ENCODE data around the gene PCDHB6.
"Not testable (repeated sequence)": the region's sequence is repeated elsewhere in the genome, so short reads cannot be mapped to it uniquely, and the experiment has no call there.

The PCDHB6 gene

DNA sequence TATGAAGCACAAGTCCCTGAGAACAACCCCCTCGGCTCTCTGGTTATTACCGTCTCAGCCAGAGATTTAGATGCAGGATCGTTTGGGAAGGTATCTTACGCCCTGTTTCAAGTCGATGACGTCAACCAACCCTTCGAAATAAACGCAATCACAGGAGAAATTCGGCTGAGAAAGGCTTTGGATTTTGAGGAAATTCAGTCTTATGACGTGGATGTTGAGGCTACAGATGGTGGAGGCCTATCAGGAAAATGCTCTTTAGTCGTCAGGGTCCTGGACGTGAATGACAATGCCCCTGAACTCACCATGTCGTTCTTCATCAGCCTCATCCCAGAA lies 1.1 kb downstream of the PCDHB6 start:
- H3K4me3 ChIP-seq (ENCODE audit: low read depth, low read length) = no peak overlapping the region
- no peak for DNase-seq (ENCODE audit: low read depth)
- TF ChIP-seq, protein P1, sequence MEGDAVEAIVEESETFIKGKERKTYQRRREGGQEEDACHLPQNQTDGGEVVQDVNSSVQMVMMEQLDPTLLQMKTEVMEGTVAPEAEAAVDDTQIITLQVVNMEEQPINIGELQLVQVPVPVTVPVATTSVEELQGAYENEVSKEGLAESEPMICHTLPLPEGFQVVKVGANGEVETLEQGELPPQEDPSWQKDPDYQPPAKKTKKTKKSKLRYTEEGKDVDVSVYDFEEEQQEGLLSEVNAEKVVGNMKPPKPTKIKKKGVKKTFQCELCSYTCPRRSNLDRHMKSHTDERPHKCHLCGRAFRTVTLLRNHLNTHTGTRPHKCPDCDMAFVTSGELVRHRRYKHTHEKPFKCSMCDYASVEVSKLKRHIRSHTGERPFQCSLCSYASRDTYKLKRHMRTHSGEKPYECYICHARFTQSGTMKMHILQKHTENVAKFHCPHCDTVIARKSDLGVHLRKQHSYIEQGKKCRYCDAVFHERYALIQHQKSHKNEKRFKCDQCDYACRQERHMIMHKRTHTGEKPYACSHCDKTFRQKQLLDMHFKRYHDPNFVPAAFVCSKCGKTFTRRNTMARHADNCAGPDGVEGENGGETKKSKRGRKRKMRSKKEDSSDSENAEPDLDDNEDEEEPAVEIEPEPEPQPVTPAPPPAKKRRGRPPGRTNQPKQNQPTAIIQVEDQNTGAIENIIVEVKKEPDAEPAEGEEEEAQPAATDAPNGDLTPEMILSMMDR (IDR thresholded peaks at IDR 0.05; ENCODE audit: insufficient read depth, low read depth, low read length, missing control alignments) = no peak

DNA sequence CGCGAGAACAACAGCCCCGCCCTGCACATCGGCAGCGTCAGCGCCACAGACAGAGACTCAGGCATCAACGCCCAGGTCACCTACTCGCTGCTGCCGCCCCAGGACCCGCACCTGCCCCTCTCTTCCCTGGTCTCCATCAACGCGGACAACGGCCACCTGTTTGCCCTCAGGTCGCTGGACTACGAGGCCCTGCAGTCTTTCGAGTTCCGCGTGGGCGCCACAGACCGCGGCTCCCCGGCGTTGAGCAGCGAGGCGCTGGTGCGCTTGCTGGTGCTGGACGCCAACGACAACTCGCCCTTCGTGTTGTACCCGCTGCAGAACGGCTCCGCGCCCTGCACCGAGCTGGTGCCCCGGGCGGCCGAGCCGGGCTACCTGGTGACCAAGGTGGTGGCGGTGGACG lies 1.8 kb downstream of the PCDHB6 start:
- not testable (repeated sequence) for DNase-seq (ENCODE audit: low read depth); H3K4me3 ChIP-seq (ENCODE audit: low read depth, low read length)

DNA sequence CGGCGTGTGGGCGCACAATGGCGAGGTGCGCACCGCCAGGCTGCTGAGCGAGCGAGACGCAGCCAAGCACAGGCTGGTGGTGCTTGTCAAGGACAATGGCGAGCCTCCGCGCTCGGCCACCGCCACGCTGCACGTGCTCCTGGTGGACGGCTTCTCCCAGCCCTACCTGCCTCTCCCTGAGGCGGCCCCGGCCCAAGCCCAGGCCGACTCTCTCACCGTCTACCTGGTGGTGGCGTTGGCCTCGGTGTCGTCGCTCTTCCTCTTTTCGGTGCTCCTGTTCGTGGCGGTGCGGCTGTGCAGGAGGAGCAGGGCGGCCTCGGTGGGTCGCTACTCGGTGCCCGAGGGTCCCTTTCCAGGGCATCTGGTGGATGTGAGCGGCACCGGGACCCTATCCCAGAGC lies 2.2 kb downstream of the PCDHB6 start:
- not testable (repeated sequence) for H3K4me3 ChIP-seq (ENCODE audit: low read depth, low read length); DNase-seq (ENCODE audit: low read depth)

DNA sequence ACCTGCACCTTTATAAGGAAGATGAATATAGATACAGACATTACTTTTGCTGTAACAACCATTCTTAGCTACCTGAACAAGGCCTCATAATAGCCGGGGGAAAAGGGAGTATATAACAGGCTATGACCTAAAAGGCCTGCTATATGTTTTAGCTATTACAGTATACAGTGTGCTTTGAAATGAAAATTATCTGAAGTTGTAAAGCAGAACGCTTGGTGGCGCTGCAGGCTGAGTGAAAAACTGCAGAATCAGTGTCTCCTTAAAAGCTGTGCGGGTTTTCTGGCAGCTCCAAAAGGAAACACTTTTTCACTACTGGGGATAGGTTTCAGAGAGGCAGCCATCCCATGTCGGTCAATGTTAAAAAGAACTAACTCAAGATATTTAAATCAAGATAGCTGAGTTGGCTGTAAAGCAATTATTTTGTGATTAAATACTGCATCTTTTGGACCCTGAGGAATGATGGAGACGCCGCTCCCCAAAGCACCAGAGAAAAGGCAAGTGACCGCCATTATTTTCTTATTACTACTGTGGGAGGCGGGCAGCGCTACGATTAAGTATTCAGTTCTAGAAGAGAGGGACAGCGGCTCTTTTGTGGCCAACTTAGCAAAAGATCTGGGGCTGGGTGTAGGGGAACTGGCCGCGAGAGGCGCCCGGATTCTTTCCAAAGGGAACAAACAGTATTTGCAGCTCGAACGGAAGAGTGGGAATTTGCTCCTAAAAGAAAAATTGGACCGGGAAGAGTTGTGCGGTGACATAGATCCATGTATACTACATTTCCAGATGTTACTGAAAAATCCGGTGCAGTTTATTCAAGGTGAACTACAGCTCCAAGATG lies 5.9 kb downstream of the PCDHB6 start:
- no peak for DNase-seq (ENCODE audit: low read depth)
- no peak overlapping the region for H3K4me3 ChIP-seq (ENCODE audit: low read depth, low read length)
- TF ChIP-seq, protein P1 (IDR thresholded peaks at IDR 0.05; ENCODE audit: insufficient read depth, low read depth, low read length, missing control alignments) = no peak

DNA sequence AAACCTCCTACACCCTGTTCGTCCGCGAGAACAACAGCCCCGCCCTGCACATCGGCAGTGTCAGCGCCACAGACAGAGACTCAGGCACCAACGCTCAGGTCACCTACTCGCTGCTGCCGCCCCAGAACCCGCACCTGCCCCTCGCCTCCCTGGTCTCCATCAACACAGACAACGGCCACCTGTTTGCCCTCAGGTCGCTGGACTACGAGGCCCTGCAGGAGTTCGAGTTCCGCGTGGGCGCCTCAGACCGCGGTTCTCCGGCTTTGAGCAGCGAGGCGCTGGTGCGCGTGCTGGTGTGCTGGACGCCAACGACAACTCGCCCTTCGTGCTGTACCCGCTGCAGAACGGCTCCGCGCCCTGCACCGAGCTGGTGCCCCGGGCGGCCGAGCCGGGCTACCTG lies 7.5 kb downstream of the PCDHB6 start:
- not testable (repeated sequence) for DNase-seq (ENCODE audit: low read depth); H3K4me3 ChIP-seq (ENCODE audit: low read depth, low read length)

DNA sequence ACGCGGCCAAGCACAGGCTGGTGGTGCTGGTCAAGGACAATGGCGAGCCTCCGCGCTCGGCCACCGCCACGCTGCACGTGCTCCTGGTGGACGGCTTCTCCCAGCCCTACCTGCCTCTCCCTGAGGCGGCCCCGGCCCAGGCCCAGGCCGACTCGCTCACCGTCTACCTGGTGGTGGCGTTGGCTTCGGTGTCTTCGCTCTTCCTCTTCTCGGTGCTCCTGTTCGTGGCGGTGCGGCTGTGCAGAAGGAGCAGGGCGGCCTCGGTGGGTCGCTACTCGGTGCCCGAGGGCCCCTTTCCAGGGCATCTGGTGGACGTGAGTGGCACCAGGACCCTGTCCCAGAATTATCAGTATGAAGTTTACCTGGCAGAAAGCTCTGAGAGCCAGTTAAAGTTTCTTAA lies 8.0 kb downstream of the PCDHB6 start:
- not testable (repeated sequence) for DNase-seq (ENCODE audit: low read depth); H3K4me3 ChIP-seq (ENCODE audit: low read depth, low read length)

DNA sequence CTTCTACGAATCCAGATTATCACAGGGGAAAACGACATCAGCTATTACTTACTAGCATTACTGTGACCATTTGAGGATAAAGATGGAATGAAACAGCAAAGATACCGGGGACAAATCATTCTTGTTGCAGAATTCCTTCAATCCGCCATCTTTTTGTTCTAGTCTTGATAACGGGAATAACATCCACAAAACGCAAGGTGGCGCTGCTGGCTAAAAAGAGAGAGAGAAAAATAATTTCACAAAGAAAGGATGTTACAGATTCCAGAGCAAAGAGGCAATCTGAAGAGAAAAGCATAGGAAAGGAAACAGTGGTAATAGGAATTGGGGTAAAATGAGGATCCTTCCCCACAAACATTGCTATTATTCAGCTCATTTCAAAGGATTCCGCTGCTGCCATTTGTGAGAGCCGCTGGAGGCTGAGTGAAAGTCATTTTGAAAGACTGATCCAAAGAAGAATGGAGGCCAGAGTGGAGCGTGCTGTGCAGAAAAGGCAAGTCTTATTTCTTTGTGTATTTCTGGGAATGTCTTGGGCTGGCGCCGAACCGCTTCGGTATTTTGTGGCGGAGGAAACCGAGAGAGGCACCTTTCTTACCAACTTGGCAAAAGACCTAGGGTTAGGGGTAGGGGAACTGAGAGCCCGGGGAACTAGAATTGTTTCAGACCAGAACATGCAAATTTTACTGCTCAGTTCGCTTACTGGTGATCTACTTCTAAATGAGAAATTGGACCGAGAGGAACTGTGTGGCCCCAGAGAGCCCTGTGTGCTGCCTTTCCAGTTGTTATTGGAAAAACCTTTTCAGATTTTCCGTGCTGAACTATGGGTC lies 22.7 kb downstream of the PCDHB6 start, which contains the start of gene PCDHB7:
PCDHB7 (plus strand) TSS at position 264 of the 824 bp plus-strand sequence; CDS start at position 456, 192 bp downstream.
- H3K4me3 ChIP-seq (ENCODE audit: low read depth, low read length) = no peak within 1 kb of the TSS
- TF ChIP-seq, protein P1 (IDR thresholded peaks at IDR 0.05; ENCODE audit: insufficient read depth, low read depth, low read length, missing control alignments) = peak; percentile 9
- DNase-seq (ENCODE audit: low read depth) = no peak

DNA sequence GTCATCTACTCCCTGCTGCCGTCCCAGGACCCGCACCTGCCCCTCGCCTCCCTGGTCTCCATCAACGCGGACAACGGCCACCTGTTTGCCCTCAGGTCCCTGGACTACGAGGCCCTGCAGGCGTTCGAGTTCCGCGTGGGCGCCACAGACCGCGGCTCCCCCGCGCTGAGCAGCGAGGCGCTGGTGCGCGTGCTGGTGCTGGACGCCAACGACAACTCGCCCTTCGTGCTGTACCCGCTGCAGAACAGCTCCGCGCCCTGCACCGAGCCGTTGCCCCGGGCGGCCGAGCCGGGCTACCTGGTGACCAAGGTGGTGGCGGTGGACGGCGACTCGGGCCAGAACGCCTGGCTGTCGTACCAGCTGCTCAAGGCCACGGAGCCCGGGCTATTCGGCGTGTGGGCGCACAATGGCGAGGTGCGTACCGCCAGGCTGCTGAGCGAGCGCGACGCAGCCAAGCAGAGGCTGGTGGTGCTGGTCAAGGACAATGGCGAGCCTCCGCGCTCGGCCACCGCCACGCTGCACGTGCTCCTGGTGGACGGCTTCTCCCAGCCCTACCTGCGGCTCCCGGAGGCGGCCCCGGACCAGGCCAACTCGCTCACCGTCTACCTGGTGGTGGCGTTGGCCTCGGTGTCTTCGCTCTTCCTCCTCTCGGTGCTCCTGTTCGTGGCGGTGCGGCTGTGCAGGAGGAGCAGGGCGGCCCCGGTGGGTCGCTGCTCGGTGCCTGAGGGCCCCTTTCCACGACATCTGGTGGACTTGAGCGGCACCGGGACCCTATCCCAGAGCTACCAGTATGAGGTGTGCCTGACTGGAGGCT lies 24.6 kb downstream of the PCDHB6 start:
- DNase-seq (ENCODE audit: low read depth); H3K4me3 ChIP-seq (ENCODE audit: low read depth, low read length): not testable (repeated sequence)

DNA sequence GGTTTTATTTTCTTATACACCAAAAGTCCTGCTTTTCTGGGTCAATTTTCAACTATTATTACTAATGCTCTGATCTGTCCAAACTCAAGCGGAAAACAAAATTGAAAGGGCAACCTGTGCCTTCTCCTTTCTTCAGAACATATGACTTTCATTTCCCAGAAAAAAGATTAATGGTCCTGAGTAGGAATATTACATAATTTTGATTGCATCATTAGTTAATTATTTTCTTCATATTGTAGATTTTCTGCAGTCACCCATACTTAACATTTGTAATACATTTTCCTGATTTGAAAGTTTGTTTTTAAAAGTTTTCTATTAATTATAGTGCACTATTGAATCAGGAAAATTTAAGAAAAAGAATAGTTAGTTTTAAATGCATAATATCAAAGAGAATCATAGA lies 26.1 kb downstream of the PCDHB6 start:
- no peak overlapping the region for H3K4me3 ChIP-seq (ENCODE audit: low read depth, low read length)
- TF ChIP-seq, protein P1 (IDR thresholded peaks at IDR 0.05; ENCODE audit: insufficient read depth, low read depth, low read length, missing control alignments) = no peak
- DNase-seq (ENCODE audit: low read depth) = no peak

DNA sequence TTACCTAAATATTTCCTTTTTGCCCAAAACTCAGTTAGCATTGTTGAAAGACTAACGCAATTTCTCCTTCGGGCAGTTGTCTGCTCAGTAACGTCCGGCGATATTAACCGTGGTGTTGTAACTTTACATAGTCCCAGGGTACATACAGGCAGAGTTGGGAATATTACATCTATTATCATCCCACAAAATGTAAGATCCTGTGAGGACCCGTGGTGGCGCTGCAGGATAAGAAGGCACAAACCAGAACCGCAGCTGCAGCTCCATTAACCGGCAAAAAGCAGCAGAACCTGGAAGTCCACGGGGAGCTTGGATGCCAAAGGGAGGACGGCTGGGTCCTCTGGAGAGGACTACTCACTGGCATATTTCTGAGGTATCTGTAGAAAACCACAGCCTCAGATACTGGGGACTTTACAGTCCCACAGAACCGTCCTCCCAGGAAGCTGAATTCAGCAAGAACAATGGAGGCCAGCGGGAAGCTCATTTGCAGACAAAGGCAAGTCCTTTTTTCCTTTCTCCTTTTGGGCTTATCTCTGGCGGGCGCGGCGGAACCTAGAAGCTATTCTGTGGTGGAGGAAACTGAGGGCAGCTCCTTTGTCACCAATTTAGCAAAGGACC lies 27.8 kb downstream of the PCDHB6 start, which contains the start of gene PCDHB8:
PCDHB8 (plus strand) TSS at position 214 of the 615 bp plus-strand sequence; CDS start at position 459, 245 bp downstream.
- not testable (repeated sequence) for DNase-seq (ENCODE audit: low read depth); H3K4me3 ChIP-seq (ENCODE audit: low read depth, low read length)

DNA sequence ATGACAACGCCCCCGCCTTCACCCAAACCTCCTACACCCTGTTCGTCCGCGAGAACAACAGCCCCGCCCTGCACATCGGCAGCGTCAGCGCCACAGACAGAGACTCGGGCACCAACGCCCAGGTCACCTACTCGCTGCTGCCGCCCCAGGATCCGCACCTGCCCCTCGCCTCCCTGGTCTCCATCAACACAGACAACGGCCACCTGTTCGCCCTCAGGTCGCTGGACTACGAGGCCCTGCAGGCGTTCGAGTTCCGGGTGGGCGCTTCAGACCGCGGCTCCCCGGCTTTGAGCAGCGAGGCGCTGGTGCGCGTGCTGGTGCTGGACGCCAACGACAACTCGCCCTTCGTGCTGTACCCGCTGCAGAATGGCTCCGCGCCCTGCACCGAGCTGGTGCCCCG lies 29.5 kb downstream of the PCDHB6 start:
- H3K4me3 ChIP-seq (ENCODE audit: low read depth, low read length) = not testable (repeated sequence)

DNA sequence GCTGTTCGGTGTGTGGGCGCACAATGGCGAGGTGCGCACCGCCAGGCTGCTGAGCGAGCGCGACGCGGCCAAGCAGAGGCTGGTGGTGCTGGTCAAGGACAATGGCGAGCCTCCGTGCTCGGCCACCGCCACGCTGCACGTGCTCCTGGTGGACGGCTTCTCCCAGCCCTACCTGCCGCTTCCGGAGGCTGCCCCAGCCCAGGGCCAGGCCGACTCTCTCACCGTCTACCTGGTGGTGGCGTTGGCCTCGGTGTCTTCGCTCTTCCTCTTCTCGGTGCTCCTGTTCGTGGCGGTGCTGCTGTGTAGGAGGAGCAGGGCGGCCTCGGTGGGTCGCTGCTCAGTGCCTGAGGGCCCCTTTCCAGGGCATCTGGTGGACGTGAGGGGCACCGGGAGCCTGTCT lies 30.0 kb downstream of the PCDHB6 start:
- H3K4me3 ChIP-seq (ENCODE audit: low read depth, low read length); DNase-seq (ENCODE audit: low read depth): not testable (repeated sequence)

More for the DNA sequence above, 29.5 kb downstream of the PCDHB6 start:
- not testable (repeated sequence) for DNase-seq (ENCODE audit: low read depth)
